GM19372 (cell line): ENCODE measurements around the gene GNAS-AS1.

Experiments
- ATAC-seq: cut with Tn5 transposase; IDR thresholded peaks from one replicate; pipeline ENCODE4 v1.9.1; 2021; ENCODE audit warnings: mild to moderate bottlenecking, low read depth, moderate library complexity; ENCODE audit not compliant: unreplicated experiment

GNAS-AS1 gene

GRCh38 chr20:58850693-58851174 is at the start of gene GNAS-AS1:
TSS of gene GNAS-AS1 (minus strand) at chr20:58850902.
- ATAC-seq: peak; percentile 86

GRCh38 chr20:58900397-58900796 is 49.7 kb upstream of the GNAS-AS1 start:
- ATAC-seq: no peak

GRCh38 chr20:58899512-58899911 is 48.8 kb upstream of the GNAS-AS1 start:
- ATAC-seq: no peak

GRCh38 chr20:58898629-58899408 is 48.1 kb upstream of the GNAS-AS1 start:
- ATAC-seq: no peak

GRCh38 chr20:58897488-58897887 is 46.8 kb upstream of the GNAS-AS1 start:
- no peak for ATAC-seq

GRCh38 chr20:58896820-58897219 is 46.1 kb upstream of the GNAS-AS1 start:
- ATAC-seq: no peak

GRCh38 chr20:58895448-58896180 is 44.9 kb upstream of the GNAS-AS1 start:
- no peak for ATAC-seq

- ATAC-seq: no peak
Measured at GRCh38 chr20:58894652-58895447, 44.1 kb upstream of the GNAS-AS1 start.

- no peak for ATAC-seq
Measured at GRCh38 chr20:58893355-58894120, 42.8 kb upstream of the GNAS-AS1 start.

- no peak for ATAC-seq
Measured at GRCh38 chr20:58892932-58893224, 42.2 kb upstream of the GNAS-AS1 start.

- ATAC-seq: peak; percentile 6
Measured at GRCh38 chr20:58892141-58892931, 41.6 kb upstream of the GNAS-AS1 start.

- ATAC-seq: peak; percentile 1
Measured at GRCh38 chr20:58891718-58892140, 41.0 kb upstream of the GNAS-AS1 start.

GRCh38 chr20:58891086-58891717 is 40.5 kb upstream of the GNAS-AS1 start:
- ATAC-seq: peak; percentile 22

GRCh38 chr20:58890518-58891085 is 39.9 kb upstream of the GNAS-AS1 start:
- ATAC-seq: peak; percentile 23

- ATAC-seq: no peak
Measured at GRCh38 chr20:58889798-58890517, 39.3 kb upstream of the GNAS-AS1 start.

GRCh38 chr20:58889334-58889760 is 38.6 kb upstream of the GNAS-AS1 start:
- ATAC-seq: no peak

GRCh38 chr20:58888521-58889333 is 38.0 kb upstream of the GNAS-AS1 start:
- peak; percentile 34 for ATAC-seq
